DND-41 (cell line): ENCODE data around the gene SFTA2.
A peak's percentile ranks its signal among the peaks of the same experiment; 100 is the strongest.

ENCODE experiments used
- ATAC-seq: fragments of 200-7000 bp; cut with Tn5 transposase; 3 replicates; pipeline ENCODE4 v1.9.1; 2021; ENCODE audit warnings: low read depth; ENCODE audit not compliant: insufficient read depth
- DNase-seq: peaks from one replicate; pipeline ENCODE4 v3.0.0-alpha.2; 2020
- H2AFZ ChIP-seq: 2 replicates; pipeline ENCODE4 v1.6.0; 2012; ENCODE audit warnings: low read depth, low read length
- H3K27ac ChIP-seq: 2 replicates; pipeline ENCODE4 v1.5.1; 2012; ENCODE audit warnings: low read length, inconsistent platforms
- H3K27me3 ChIP-seq: fragments of 200-600 bp; sonication (generic); 2 replicates; pipeline ENCODE4 v1.6.0; 2012; ENCODE audit warnings: low read length, mild to moderate bottlenecking, inconsistent platforms; ENCODE audit not compliant: insufficient read depth, poor library complexity
- H3K36me3 ChIP-seq: 2 replicates; pipeline ENCODE4 v1.5.1; 2012; ENCODE audit warnings: low read length, inconsistent platforms; ENCODE audit not compliant: insufficient read depth
- H3K4me1 ChIP-seq: 2 replicates; pipeline ENCODE4 v1.5.1; 2012; ENCODE audit warnings: mild to moderate bottlenecking, low read length; ENCODE audit not compliant: insufficient read depth
- H3K4me2 ChIP-seq: 2 replicates; pipeline ENCODE4 v1.6.0; 2012; ENCODE audit warnings: mild to moderate bottlenecking, moderate library complexity, low read length, inconsistent platforms; ENCODE audit not compliant: insufficient read depth
- H3K4me3 ChIP-seq, 2 experiments: fragments of 200-600 bp in 1 of 2; shearing (Covaris generic) in 1 of 2; 2 replicates each; pipeline ENCODE4 v1.5.1; 2012 to 2016; ENCODE audit warnings: inconsistent platforms in 2 of 2, low read length in 2 of 2, mild to moderate bottlenecking in 2 of 2, low read depth in 1 of 2, moderate library complexity in 1 of 2
- H3K79me2 ChIP-seq: 2 replicates; pipeline ENCODE4 v1.6.0; 2012; ENCODE audit warnings: low read length, inconsistent platforms; ENCODE audit not compliant: insufficient read depth
- H3K9ac ChIP-seq: 2 replicates; pipeline ENCODE4 v1.6.0; 2012; ENCODE audit warnings: low read depth, mild to moderate bottlenecking, inconsistent platforms, low read length, moderate library complexity
- H3K9me3 ChIP-seq: 2 replicates; pipeline ENCODE4 v1.5.1; 2012; ENCODE audit warnings: low read length, moderate library complexity, mild to moderate bottlenecking, inconsistent platforms; ENCODE audit not compliant: insufficient read depth, severe bottlenecking
- H4K20me1 ChIP-seq: 2 replicates; pipeline ENCODE4 v1.6.0; 2012; ENCODE audit warnings: low read length; ENCODE audit not compliant: insufficient read depth
- EZH2 ChIP-seq: IDR thresholded peaks from 3 replicates; pipeline ENCODE4 v1.6.1; 2012; ENCODE audit warnings: borderline replicate concordance, low read depth, mild to moderate bottlenecking, moderate library complexity, low read length, inconsistent platforms; ENCODE audit not compliant: severe bottlenecking
- TF ChIP-seq, protein P1 (sequence below): IDR thresholded peaks from 2 replicates; pipeline ENCODE4 v1.5.1; 2012; ENCODE audit warnings: borderline replicate concordance, low read length, moderate library complexity, mild to moderate bottlenecking; ENCODE audit not compliant: poor library complexity, severe bottlenecking; ENCODE audit errors: extremely low read depth

Gene SFTA2

DNA sequence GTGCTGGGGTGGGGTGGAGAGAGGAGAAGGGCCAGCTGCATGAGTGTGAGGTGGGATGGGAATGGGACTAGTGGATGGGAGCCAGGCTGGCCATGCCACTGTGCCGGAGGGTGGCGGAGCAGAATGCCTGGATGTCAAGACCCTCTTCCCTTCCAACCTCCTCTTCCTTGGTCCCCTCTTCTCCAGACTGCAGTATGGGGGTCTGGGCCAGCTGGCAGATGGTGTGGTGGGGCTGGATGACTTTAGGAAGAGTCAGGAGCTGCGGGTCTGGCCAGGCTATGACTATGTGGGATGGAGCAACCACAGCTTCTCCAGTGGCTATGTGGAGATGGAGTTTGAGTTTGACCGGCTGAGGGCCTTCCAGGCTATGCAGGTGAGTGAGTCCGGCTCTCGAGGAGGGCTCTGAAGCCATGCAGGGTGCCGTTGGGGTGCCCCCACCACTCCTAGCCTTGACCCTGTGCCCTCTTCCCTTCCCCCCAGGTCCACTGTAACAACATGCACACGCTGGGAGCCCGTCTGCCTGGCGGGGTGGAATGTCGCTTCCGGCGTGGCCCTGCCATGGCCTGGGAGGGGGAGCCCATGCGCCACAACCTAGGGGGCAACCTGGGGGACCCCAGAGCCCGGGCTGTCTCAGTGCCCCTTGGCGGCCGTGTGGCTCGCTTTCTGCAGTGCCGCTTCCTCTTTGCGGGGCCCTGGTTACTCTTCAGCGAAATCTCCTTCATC lies 40.0 kb downstream of the SFTA2 start:
- ATAC-seq (no peak), DNase-seq (no peak)
- Histone ChIP-seq H4K20me1 (peaks cover 5% of the 10 kb centered on the region; the same call in 1 of the 2 replicates), H3K9me3 (no peaks in the 10 kb centered on the region), H3K27me3 (no peaks in the 10 kb centered on the region), H3K36me3 (peaks cover 68% of the 10 kb centered on the region), H2AFZ (no peak overlapping the region), H3K4me1 (0 out of 2 replicates have a peak, but pooled peaks cover 5% of the 10 kb centered on the region), H3K4me2 (no peak overlapping the region), H3K27ac (no peak overlapping the region), H3K4me3 (no peak overlapping the region), H3K9ac (no peak overlapping the region), H3K79me2 (peaks cover 12% of the 10 kb centered on the region)
- TF ChIP-seq EZH2 = no peak
- TF ChIP-seq, protein P1, sequence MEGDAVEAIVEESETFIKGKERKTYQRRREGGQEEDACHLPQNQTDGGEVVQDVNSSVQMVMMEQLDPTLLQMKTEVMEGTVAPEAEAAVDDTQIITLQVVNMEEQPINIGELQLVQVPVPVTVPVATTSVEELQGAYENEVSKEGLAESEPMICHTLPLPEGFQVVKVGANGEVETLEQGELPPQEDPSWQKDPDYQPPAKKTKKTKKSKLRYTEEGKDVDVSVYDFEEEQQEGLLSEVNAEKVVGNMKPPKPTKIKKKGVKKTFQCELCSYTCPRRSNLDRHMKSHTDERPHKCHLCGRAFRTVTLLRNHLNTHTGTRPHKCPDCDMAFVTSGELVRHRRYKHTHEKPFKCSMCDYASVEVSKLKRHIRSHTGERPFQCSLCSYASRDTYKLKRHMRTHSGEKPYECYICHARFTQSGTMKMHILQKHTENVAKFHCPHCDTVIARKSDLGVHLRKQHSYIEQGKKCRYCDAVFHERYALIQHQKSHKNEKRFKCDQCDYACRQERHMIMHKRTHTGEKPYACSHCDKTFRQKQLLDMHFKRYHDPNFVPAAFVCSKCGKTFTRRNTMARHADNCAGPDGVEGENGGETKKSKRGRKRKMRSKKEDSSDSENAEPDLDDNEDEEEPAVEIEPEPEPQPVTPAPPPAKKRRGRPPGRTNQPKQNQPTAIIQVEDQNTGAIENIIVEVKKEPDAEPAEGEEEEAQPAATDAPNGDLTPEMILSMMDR = no peak

DNA sequence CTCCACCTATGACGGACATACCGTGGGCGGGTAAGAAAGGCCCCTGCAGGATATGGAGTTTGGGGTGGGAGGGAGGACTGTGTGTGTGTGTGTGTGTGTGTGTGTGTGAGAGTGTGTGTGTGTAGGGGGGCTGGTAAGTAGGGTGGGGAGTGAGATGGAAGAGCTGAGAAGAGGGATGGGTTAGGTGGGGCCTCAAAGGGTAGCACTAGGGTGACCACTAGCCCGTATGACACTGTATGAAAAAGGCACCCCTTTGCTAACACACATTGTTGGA lies 40.6 kb downstream of the SFTA2 start:
- no peaks in the 10 kb centered on the region for H3K9me3 ChIP-seq
- no peak for DNase-seq
- no peak overlapping the region for H3K4me3 ChIP-seq
- TF ChIP-seq, protein P1 = no peak
- no peak for TF ChIP-seq EZH2
- H4K20me1 ChIP-seq = peaks cover 5% of the 10 kb centered on the region; the same call in 1 of the 2 replicates
- H3K4me2 ChIP-seq = no peak overlapping the region
- no peak overlapping the region for H3K27ac ChIP-seq
- ATAC-seq = no peak
- peaks cover 63% of the 10 kb centered on the region for H3K36me3 ChIP-seq
- H3K9ac ChIP-seq = no peak overlapping the region
- H3K4me1 ChIP-seq = peaks cover 11% of the 10 kb centered on the region
- no peak overlapping the region for H2AFZ ChIP-seq
- peaks cover 18% of the 10 kb centered on the region for H3K79me2 ChIP-seq
- no peaks in the 10 kb centered on the region for H3K27me3 ChIP-seq

DNA sequence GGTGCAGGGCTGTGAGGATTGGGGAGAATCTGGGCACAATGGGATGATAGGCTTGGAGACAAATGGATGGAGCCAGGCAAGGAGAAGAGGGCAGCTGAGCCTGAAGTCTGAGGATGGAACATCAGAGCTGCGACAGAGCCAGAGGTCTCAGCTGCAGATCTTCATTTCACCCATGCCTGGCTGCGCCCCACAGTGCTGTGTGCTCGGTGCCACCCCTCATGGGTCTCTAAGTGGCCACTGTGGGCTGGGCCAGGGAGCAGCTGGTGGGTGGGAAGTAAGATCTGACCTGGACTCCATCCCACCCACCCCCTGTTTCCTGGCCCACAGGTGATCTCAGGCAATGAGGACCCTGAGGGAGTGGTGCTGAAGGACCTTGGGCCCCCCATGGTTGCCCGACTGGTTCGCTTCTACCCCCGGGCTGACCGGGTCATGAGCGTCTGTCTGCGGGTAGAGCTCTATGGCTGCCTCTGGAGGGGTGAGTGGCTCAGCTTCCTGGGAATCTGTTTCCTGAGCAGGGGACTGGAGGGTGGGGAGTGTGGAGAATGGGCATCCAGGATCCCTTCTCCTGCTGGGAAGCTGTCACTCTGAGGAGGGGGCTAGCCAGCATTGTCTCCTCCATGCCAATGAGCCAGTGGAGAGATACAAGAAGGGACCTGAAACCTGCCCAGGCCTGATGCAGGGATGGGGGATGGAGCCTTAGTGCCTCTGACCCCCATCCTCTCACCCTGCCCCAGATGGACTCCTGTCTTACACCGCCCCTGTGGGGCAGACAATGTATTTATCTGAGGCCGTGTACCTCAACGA lies 41.1 kb downstream of the SFTA2 start:
- H3K9me3 ChIP-seq = no peaks in the 10 kb centered on the region
- DNase-seq = no peak
- no peak overlapping the region for H3K4me2 ChIP-seq
- TF ChIP-seq, protein P1 = no peak
- no peak for TF ChIP-seq EZH2
- no peak overlapping the region for H3K9ac ChIP-seq
- peaks cover 16% of the 10 kb centered on the region for H3K4me1 ChIP-seq
- H3K4me3 ChIP-seq = no peak overlapping the region
- H3K27ac ChIP-seq = peak overlapping the region; percentile 3; the same call in 1 of the 2 replicates
- H3K79me2 ChIP-seq = peaks cover 24% of the 10 kb centered on the region
- H3K36me3 ChIP-seq = peaks cover 58% of the 10 kb centered on the region
- ATAC-seq = no peak
- H3K27me3 ChIP-seq = no peaks in the 10 kb centered on the region
- peaks cover 5% of the 10 kb centered on the region; the same call in 1 of the 2 replicates for H4K20me1 ChIP-seq
- no peak overlapping the region for H2AFZ ChIP-seq
